Astrocyte of the cerebellum (primary cell): ENCODE results near the gene LBR.
"Not testable (repeated sequence)": the region's sequence is repeated elsewhere in the genome, so short reads cannot be mapped to it uniquely, and the experiment has no call there.

Experiments used
- DNase-seq: peaks from one replicate; pipeline ENCODE4 v3.0.0-alpha.2; 2011; ENCODE audit warnings: low read depth
- H3K4me3 ChIP-seq: 2 replicates; pipeline ENCODE4 v1.5.1; 2011; ENCODE audit warnings: mild to moderate bottlenecking, low read depth, low read length, moderate library complexity
- in situ Hi-C: cut with HindIII; loops from 2 replicates; pipeline ENCODE4 v1.10.0; 2017; ENCODE audit warnings: low sequenced_read_pairs
- TF ChIP-seq, protein P1 (sequence below): IDR thresholded peaks from 2 replicates; pipeline ENCODE4 v1.5.1; 2012; ENCODE audit warnings: low read length, low read depth, moderate library complexity, mild to moderate bottlenecking; ENCODE audit errors: missing control alignments

The LBR gene

DNA sequence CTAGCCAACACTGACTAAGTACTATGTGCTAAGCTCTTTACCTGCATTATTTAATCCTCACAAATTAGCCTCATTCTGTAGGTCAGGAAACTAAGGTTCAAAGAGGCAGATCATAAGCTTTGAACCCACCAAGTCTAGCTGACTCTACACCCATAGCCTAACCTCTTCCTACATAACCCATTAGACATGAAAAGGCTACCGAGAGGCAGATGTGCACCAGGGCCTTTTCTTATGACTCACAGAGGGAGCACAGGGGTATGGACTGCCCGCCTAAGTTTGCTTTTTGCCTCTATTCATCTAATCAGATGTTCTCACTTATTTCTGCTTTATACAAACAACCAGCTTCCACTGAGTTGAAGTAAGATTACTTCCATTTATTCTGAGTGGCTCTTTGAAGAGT, 31.5 kb downstream of the LBR start:
- in situ Hi-C loops, result no loop called here

DNA sequence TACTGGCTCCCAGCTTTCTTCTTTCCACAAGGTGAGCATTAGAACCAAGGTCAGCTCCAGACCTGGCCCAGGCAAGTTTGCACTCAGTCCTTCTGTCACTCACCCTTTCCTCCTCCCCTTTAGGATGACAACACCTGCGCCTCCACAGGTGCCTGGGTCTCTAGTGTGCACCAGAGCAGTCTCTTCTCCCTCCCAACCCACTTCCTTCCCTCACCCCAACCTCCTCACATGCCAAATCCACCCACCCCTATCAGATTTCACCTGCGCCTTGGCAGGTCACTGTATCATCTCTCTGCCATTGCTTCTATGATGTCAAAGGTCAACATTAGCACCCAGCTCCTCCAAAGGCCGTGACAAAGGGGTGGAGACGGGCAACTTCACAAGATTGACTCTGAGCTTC, 38.0 kb downstream of the LBR start:
- in situ Hi-C loops, result no loop called here
- no peak for DNase-seq
- TF ChIP-seq, protein P1, sequence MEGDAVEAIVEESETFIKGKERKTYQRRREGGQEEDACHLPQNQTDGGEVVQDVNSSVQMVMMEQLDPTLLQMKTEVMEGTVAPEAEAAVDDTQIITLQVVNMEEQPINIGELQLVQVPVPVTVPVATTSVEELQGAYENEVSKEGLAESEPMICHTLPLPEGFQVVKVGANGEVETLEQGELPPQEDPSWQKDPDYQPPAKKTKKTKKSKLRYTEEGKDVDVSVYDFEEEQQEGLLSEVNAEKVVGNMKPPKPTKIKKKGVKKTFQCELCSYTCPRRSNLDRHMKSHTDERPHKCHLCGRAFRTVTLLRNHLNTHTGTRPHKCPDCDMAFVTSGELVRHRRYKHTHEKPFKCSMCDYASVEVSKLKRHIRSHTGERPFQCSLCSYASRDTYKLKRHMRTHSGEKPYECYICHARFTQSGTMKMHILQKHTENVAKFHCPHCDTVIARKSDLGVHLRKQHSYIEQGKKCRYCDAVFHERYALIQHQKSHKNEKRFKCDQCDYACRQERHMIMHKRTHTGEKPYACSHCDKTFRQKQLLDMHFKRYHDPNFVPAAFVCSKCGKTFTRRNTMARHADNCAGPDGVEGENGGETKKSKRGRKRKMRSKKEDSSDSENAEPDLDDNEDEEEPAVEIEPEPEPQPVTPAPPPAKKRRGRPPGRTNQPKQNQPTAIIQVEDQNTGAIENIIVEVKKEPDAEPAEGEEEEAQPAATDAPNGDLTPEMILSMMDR, result no peak
- H3K4me3 ChIP-seq, result no peak overlapping the region

More for the DNA sequence above, 31.5 kb downstream of the LBR start:
- TF ChIP-seq, protein P1, result no peak
- H3K4me3 ChIP-seq, result no peak overlapping the region
- DNase-seq, result no peak

GRCh38 chr1:225388372-225388771, 39.5 kb downstream of the LBR start:
- TF ChIP-seq, protein P1, result no peak
- H3K4me3 ChIP-seq, result no peak overlapping the region
- in situ Hi-C loops, result no loop called here
- no peak for DNase-seq

DNA sequence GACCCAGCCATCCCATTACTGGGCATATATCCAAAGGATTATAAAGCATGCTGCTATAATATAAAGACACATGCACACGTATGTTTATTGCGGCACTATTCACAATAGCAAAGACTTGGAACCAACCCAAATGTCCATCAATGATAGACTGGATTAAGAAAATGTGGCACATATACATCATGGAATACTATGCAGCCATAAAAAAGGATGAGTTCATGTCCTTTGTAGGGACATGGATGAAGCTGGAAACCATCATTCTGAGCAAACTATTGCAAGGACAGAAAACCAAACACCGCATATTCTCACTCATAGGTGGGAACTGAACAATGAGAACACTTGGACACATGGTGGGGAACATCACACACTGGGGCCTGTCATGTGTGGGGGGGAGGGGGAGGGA, 41.0 kb downstream of the LBR start:
- DNase-seq, in situ Hi-C loops: not testable (repeated sequence)

DNA sequence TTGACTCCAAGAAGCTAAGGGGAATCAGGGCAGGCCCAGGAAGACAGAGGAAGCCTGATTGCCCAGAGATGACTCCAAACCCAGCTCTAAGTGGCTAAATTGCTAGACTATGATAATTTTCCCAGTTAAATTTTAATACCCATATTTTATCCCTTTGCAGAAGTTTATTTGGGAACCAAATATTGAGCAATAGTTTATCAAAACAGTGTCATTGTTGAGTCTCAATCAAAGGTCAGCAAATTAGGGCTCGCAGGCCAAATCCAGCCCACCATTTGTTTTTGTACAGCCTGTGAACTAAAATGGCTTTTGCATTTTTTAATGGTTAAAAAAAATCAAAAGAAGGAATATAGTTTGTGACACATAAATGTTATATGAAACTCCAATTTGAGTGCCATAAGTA, 47.1 kb downstream of the LBR start:
- in situ Hi-C loops, result no loop called here
- H3K4me3 ChIP-seq, result no peak overlapping the region
- TF ChIP-seq, protein P1, result no peak
- no peak for DNase-seq

More for the DNA sequence above, 41.0 kb downstream of the LBR start:
- not testable (repeated sequence) for H3K4me3 ChIP-seq

- TF ChIP-seq, protein P1, result no peak
- peak; percentile 54 for DNase-seq
- no peak overlapping the region for H3K4me3 ChIP-seq
- in situ Hi-C loops, result no loop called here
Observed at GRCh38 chr1:225378880-225379279, 49.0 kb downstream of the LBR start.

DNA sequence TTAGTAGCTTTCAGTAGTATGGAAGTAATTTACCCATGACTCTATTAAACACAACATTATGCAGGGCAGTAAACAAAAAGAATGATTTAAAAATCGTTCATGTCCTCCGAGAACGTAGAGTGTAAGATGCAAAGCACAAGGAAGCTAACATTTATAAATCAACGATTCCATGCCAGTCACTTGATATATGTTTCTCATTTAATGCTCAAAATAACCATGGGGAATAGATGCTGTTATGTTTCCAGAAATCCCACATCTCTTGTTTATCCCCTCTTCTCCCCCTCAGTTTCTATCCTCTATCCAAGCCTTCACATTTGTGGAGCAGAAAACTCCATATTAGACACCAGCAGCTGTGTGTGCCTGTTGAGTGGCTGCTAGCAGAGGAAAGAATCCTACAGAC, 52.8 kb downstream of the LBR start:
- in situ Hi-C loops, result no loop called here
- no peak overlapping the region for H3K4me3 ChIP-seq
- DNase-seq, result no peak
- TF ChIP-seq, protein P1, result no peak
